A673 (cell line): ENCODE measurements around the gene KLHDC1. TPM values are rescaled to one million over a fixed set of nuclear protein-coding genes. Genes with fewer than 3 reads are reported as not detected.

Source experiments
- BruUV-seq: library from RNA; stranded (reverse); fragments of 400-500 nt; replicated peaks from 2 replicates; lab custom pipeline; 2021; lab: Mats Ljungman, UMichigan
- CTCF ChIA-PET: fragments of 300-600 bp; sonication (Branson Sonifier 250); formaldehyde crosslinking; loops from one replicate; lab custom pipeline; 2022; ENCODE audit warnings: antibody characterized with exemption; lab: Charles Lee
- POLR2A ChIA-PET: fragments of 300-600 bp; sonication (Branson Sonifier 250); formaldehyde crosslinking; loops from one replicate; lab custom pipeline; 2022; ENCODE audit warnings: antibody characterized with exemption; ENCODE audit not compliant: low non-redundant PET; lab: Charles Lee
- DNase-seq: peaks from one replicate; pipeline ENCODE4 v3.0.0-alpha.2; 2015; ENCODE audit warnings: low spot score
- H3K27ac ChIP-seq: fragments of 200-600 bp; sonication (generic); 2 replicates; pipeline ENCODE4 v1.5.1; 2016; ENCODE audit warnings: mixed run types, low read depth, mild to moderate bottlenecking, mixed read lengths, antibody characterized with exemption, low read length; ENCODE audit not compliant: poor library complexity, severe bottlenecking
- H3K27me3 ChIP-seq: fragments of 200-600 bp; sonication (generic); replicated peaks from 2 replicates; pipeline ENCODE4 v1.6.1; 2017; ENCODE audit warnings: mixed run types, low read depth, mild to moderate bottlenecking, mixed read lengths, antibody characterized with exemption, low read length; ENCODE audit not compliant: insufficient read depth, poor library complexity
- H3K36me3 ChIP-seq: fragments of 200-600 bp; sonication (generic); 2 replicates; pipeline ENCODE4 v1.6.1; 2016; ENCODE audit warnings: mixed run types, mild to moderate bottlenecking, mixed read lengths, antibody characterized with exemption, low read length; ENCODE audit not compliant: insufficient read depth, poor library complexity, severe bottlenecking
- H3K4me1 ChIP-seq: fragments of 200-600 bp; sonication (generic); 2 replicates; pipeline ENCODE4 v1.6.1; 2017; ENCODE audit warnings: mixed run types, mild to moderate bottlenecking, mixed read lengths, antibody characterized with exemption, low read length; ENCODE audit not compliant: insufficient read depth, poor library complexity, severe bottlenecking
- H3K4me3 ChIP-seq: fragments of 200-600 bp; sonication (generic); 2 replicates; pipeline ENCODE4 v1.5.1; 2016; ENCODE audit warnings: low read depth, mixed run types, mild to moderate bottlenecking, mixed read lengths, low read length; ENCODE audit not compliant: poor library complexity, severe bottlenecking
- H3K9me3 ChIP-seq: fragments of 200-600 bp; sonication (generic); 2 replicates; pipeline ENCODE4 v1.6.1; 2016; ENCODE audit warnings: mixed run types, low read depth, mild to moderate bottlenecking, mixed read lengths, antibody characterized with exemption, low read length; ENCODE audit not compliant: poor library complexity, severe bottlenecking
- CTCF ChIP-seq: fragments of 300-800, 200-600 bp; sonication (generic); conservative IDR thresholded peaks from 2 replicates; pipeline ENCODE4 v1.5.1; 2017; ENCODE audit warnings: low read depth, mild to moderate bottlenecking, antibody characterized with exemption, low read length, moderate library complexity, mixed read lengths
- EZH2 ChIP-seq: fragments of 200-600 bp; sonication (generic); IDR thresholded peaks from 2 replicates; pipeline ENCODE4 v1.6.1; 2017; ENCODE audit warnings: borderline replicate concordance, low read depth, mild to moderate bottlenecking, mixed read lengths, antibody characterized with exemption, low read length; ENCODE audit not compliant: poor library complexity, severe bottlenecking
- intact Hi-C: fragments of 100-400 bp; cut with micrococcal nuclease; formaldehyde crosslinking; loops from one replicate; pipeline ENCODE4 v1.10.0; 2022; ENCODE audit not compliant: unreplicated experiment
- total RNA-seq: library from RNA; stranded (reverse); gene quantifications from 2 replicates; pipeline ENCODE4 v1.2.3, GENCODE V29; 2021

Gene KLHDC1
- total RNA-seq, 1 experiment from 2014 or later = 1.3 TPM

- intact Hi-C loops = no loop called here
- CTCF ChIA-PET = no interaction called here
- Histone ChIP-seq H3K4me3 (no peak overlapping the region), H3K27ac (no peak overlapping the region), H3K9me3 (no peaks in the 10 kb centered on the region), H3K36me3 (peaks cover 10% of the 10 kb centered on the region), H3K27me3 (no peaks in the 10 kb centered on the region), H3K4me1 (no peaks in the 10 kb centered on the region)
- BruUV-seq = no TSS peak
- POLR2A ChIA-PET = no interaction called here
- no peak for TF ChIP-seq CTCF
- no peak for TF ChIP-seq EZH2
- DNase-seq = no peak
Measured at GRCh38 chr14:49659526-49660455, 33.1 kb upstream of the KLHDC1 start.

- POLR2A ChIA-PET = no interaction called here
Measured at GRCh38 chr14:49670475-49670874, 22.4 kb upstream of the KLHDC1 start.

GRCh38 chr14:49673586-49673985 lies 19.3 kb upstream of the KLHDC1 start:
- no peak for DNase-seq
- CTCF ChIA-PET = no interaction called here
- no TSS peak for BruUV-seq
- Histone ChIP-seq H3K9me3 (no peaks in the 10 kb centered on the region), H3K27me3 (no peaks in the 10 kb centered on the region), H3K4me1 (no peaks in the 10 kb centered on the region), H3K36me3 (peaks cover 31% of the 10 kb centered on the region), H3K27ac (no peak overlapping the region), H3K4me3 (no peak overlapping the region)
- no peak for TF ChIP-seq CTCF
- TF ChIP-seq EZH2 = no peak
- intact Hi-C loops = no loop called here
- POLR2A ChIA-PET = no interaction called here

More at GRCh38 chr14:49670475-49670874, 22.4 kb upstream of the KLHDC1 start:
- TF ChIP-seq EZH2 (no peak), CTCF (no peak)
- intact Hi-C loops = no loop called here
- Histone ChIP-seq H3K9me3 (no peaks in the 10 kb centered on the region), H3K27ac (no peak overlapping the region), H3K4me1 (no peaks in the 10 kb centered on the region), H3K4me3 (no peak overlapping the region), H3K27me3 (no peaks in the 10 kb centered on the region), H3K36me3 (peaks cover 18% of the 10 kb centered on the region)
- no TSS peak for BruUV-seq
- DNase-seq = no peak
- CTCF ChIA-PET = no interaction called here
